ENCODE measurements around the gene RIMS1. TPM values are rescaled to one million over a fixed set of nuclear protein-coding genes. Genes with fewer than 3 reads are reported as not detected.

The RIMS1 gene
- total RNA-seq, 1 experiment from 2014 or later, result 0.51 TPM

DNA sequence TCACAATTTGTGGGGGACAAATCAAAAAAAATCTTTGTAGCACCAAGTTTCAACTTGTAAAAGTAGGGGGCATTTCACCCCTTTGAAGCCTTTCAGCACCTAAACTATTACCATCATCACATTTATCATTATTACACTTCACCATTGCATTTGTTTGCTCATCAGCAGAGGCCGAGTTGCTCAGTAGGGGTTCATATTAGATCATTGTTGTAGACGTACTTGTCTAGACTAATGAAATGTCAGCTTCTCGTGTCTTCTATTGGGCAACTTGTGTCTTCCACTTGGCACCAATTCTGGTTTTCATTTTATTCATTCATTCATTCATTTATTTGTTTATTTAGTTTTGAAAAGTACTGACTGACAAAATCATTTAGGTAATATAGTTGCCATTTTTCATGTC lies 397.2 kb downstream of the RIMS1 start:
- H4K20me1 ChIP-seq (ENCODE audit: low read length), result no peaks in the 10 kb centered on the region
- POLR2A ChIA-PET (ENCODE audit: unreplicated experiment), result no interaction called here
- DNase-seq, result no peak
- no peak overlapping the region for H3K9ac ChIP-seq (ENCODE audit: low read length)
- ATAC-seq, result no peak
- H3K27ac ChIP-seq (ENCODE audit: low read length), result no peak overlapping the region
- no peak overlapping the region for H3K4me2 ChIP-seq (ENCODE audit: low read length)
- H3K9me3 ChIP-seq (ENCODE audit: low read length), result no peaks in the 10 kb centered on the region
- no peaks in the 10 kb centered on the region for H3K27me3 ChIP-seq (ENCODE audit: low read length)
- no peak for TF ChIP-seq CTCF (conservative IDR thresholded peaks at IDR 0.05; ENCODE audit: low read depth, low read length)
- no peak for TF ChIP-seq EZH2 (IDR thresholded peaks at IDR 0.05; ENCODE audit: low read length, unreplicated experiment)
- no peak for TF ChIP-seq EZH2phosphoT487 (IDR thresholded peaks at IDR 0.05; ENCODE audit: borderline replicate concordance, low read length)
- no TSS peak for BruUV-seq (replicated peaks)
- no peak overlapping the region for H3K4me3 ChIP-seq (ENCODE audit: low read length)
- no peaks in the 10 kb centered on the region for H3K36me3 ChIP-seq (ENCODE audit: low read depth, low read length)
- no peaks in the 10 kb centered on the region for H3K79me2 ChIP-seq (ENCODE audit: low read length)
- H3K4me1 ChIP-seq (ENCODE audit: insufficient read depth, low read length), result peaks cover 8% of the 10 kb centered on the region; the same call in 1 of the 2 replicates
- no peak overlapping the region for H2AFZ ChIP-seq (ENCODE audit: low read length)
- no peaks in the 10 kb centered on the region for H3F3A ChIP-seq (ENCODE audit: low read length, unreplicated experiment)
- CTCF ChIA-PET, result no interaction called here
- H3K9me2 ChIP-seq (replicated peaks; ENCODE audit: low read length), result no peaks in the 10 kb centered on the region
- intact Hi-C loops (cut with micrococcal nuclease), result no loop called here

DNA sequence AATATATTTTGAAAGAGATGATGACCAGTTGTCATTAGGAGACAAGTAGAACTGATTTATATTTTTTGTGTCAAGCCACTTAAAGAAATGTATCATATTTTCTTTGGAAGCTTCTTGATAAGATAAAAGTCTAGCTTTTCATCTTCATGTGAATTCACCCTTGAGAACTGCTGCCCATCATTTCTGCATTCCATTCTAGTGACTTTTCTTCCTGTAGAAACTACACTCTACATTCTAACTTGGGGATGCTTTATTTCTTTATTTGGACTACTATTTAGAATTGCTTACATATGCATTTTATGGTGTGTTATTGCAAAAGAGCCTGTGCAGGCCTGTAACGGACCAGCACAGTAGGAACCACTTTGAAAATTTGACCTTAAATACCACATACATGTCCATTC lies 400.6 kb downstream of the RIMS1 start:
- H2AFZ ChIP-seq (ENCODE audit: low read length), result no peak overlapping the region
- H3K9me2 ChIP-seq (replicated peaks; ENCODE audit: low read length), result no peaks in the 10 kb centered on the region
- ChIA-PET POLR2A (ENCODE audit: unreplicated experiment) (no interaction called here), CTCF (interaction anchor here (0.7 kb wide), 1 partner anchor 124 kb away, joined by 3 read pairs; no protein-coding TSS in a partner anchor)
- H3K79me2 ChIP-seq (ENCODE audit: low read length), result no peaks in the 10 kb centered on the region
- H3F3A ChIP-seq (ENCODE audit: low read length, unreplicated experiment), result no peaks in the 10 kb centered on the region
- no peak overlapping the region for H3K4me2 ChIP-seq (ENCODE audit: low read length)
- no peaks in the 10 kb centered on the region for H4K20me1 ChIP-seq (ENCODE audit: low read length)
- BruUV-seq (replicated peaks), result no TSS peak
- H3K9me3 ChIP-seq (ENCODE audit: low read length), result no peaks in the 10 kb centered on the region
- H3K4me3 ChIP-seq (ENCODE audit: low read length), result no peak overlapping the region
- H3K36me3 ChIP-seq (ENCODE audit: low read depth, low read length), result no peaks in the 10 kb centered on the region
- intact Hi-C loops (cut with micrococcal nuclease), result no loop called here
- ATAC-seq (peak; percentile 45), DNase-seq (peak; percentile 27)
- H3K9ac ChIP-seq (ENCODE audit: low read length), result no peak overlapping the region
- H3K27ac ChIP-seq (ENCODE audit: low read length), result no peak overlapping the region
- TF ChIP-seq EZH2phosphoT487 (IDR thresholded peaks at IDR 0.05; ENCODE audit: borderline replicate concordance, low read length) (no peak), EZH2 (IDR thresholded peaks at IDR 0.05; ENCODE audit: low read length, unreplicated experiment) (no peak), CTCF (conservative IDR thresholded peaks at IDR 0.05; ENCODE audit: low read depth, low read length) (no peak)
- peaks cover 8% of the 10 kb centered on the region; the same call in 1 of the 2 replicates for H3K4me1 ChIP-seq (ENCODE audit: insufficient read depth, low read length)
- no peaks in the 10 kb centered on the region for H3K27me3 ChIP-seq (ENCODE audit: low read length)

GRCh38 chr6:72287801-72288200 lies 401.5 kb downstream of the RIMS1 start:
- no peak overlapping the region for H3K4me2 ChIP-seq (ENCODE audit: low read length)
- TF ChIP-seq CTCF (conservative IDR thresholded peaks at IDR 0.05; ENCODE audit: low read depth, low read length) (no peak), EZH2phosphoT487 (IDR thresholded peaks at IDR 0.05; ENCODE audit: borderline replicate concordance, low read length) (no peak), EZH2 (IDR thresholded peaks at IDR 0.05; ENCODE audit: low read length, unreplicated experiment) (no peak)
- ChIA-PET POLR2A (ENCODE audit: unreplicated experiment) (no interaction called here), CTCF (no interaction called here)
- no TSS peak for BruUV-seq (replicated peaks)
- no peaks in the 10 kb centered on the region for H4K20me1 ChIP-seq (ENCODE audit: low read length)
- no peak overlapping the region for H3K27ac ChIP-seq (ENCODE audit: low read length)
- DNase-seq, result no peak
- ATAC-seq, result no peak
- no peak overlapping the region for H3K4me3 ChIP-seq (ENCODE audit: low read length)
- no peaks in the 10 kb centered on the region for H3K36me3 ChIP-seq (ENCODE audit: low read depth, low read length)
- no peaks in the 10 kb centered on the region for H3K79me2 ChIP-seq (ENCODE audit: low read length)
- no peaks in the 10 kb centered on the region for H3K9me3 ChIP-seq (ENCODE audit: low read length)
- no peak overlapping the region for H2AFZ ChIP-seq (ENCODE audit: low read length)
- H3K4me1 ChIP-seq (ENCODE audit: insufficient read depth, low read length), result peaks cover 8% of the 10 kb centered on the region; the same call in 1 of the 2 replicates
- no peaks in the 10 kb centered on the region for H3K9me2 ChIP-seq (replicated peaks; ENCODE audit: low read length)
- no peaks in the 10 kb centered on the region for H3K27me3 ChIP-seq (ENCODE audit: low read length)
- intact Hi-C loops (cut with micrococcal nuclease), result no loop called here
- H3F3A ChIP-seq (ENCODE audit: low read length, unreplicated experiment), result no peaks in the 10 kb centered on the region
- no peak overlapping the region for H3K9ac ChIP-seq (ENCODE audit: low read length)

Data from PC-3 (cell line).